GM23248 (cell line): ENCODE data around the gene WNK2. TPM values are rescaled to one million over a fixed set of nuclear protein-coding genes. Genes with fewer than 3 reads are reported as not detected.

Experiments
- DNase-seq: peaks from one replicate; pipeline ENCODE4 v3.0.0-alpha.2; 2015
- H2AFZ ChIP-seq: fragments of 200-600 bp; sonication (generic); 2 replicates; pipeline ENCODE4 v1.6.1; 2016; ENCODE audit warnings: antibody characterized with exemption
- H3F3A ChIP-seq: fragments of 200-600 bp; sonication (generic); 2 replicates; pipeline ENCODE4 v1.6.1; 2016; ENCODE audit warnings: mild to moderate bottlenecking, antibody characterized with exemption, mixed run types; ENCODE audit not compliant: insufficient read depth
- H3K27ac ChIP-seq: fragments of 200-600 bp; sonication (generic); 2 replicates; pipeline ENCODE4 v1.5.1; 2016; ENCODE audit warnings: mild to moderate bottlenecking
- H3K27me3 ChIP-seq: fragments of 200-600 bp; sonication (generic); replicated peaks from 2 replicates; pipeline ENCODE4 v1.6.1; 2016; ENCODE audit warnings: mild to moderate bottlenecking; ENCODE audit not compliant: insufficient read depth
- H3K36me3 ChIP-seq: fragments of 200-600 bp; sonication (generic); 2 replicates; pipeline ENCODE4 v1.6.1; 2016; ENCODE audit warnings: low read depth, mild to moderate bottlenecking
- H3K4me1 ChIP-seq: fragments of 200-600 bp; sonication (generic); 2 replicates; pipeline ENCODE4 v1.6.1; 2016; ENCODE audit warnings: mild to moderate bottlenecking; ENCODE audit not compliant: insufficient read depth
- H3K4me2 ChIP-seq: fragments of 200-600 bp; sonication (generic); one replicate; pipeline ENCODE4 v1.6.1; 2016; ENCODE audit warnings: mild to moderate bottlenecking; ENCODE audit not compliant: unreplicated experiment
- H3K4me3 ChIP-seq: fragments of 200-600 bp; sonication (generic); 2 replicates; pipeline ENCODE4 v1.5.1; 2016; ENCODE audit warnings: mild to moderate bottlenecking
- H3K79me2 ChIP-seq: fragments of 200-600 bp; sonication (generic); 2 replicates; pipeline ENCODE4 v1.6.1; 2016; ENCODE audit warnings: mild to moderate bottlenecking; ENCODE audit not compliant: insufficient read depth
- H3K9ac ChIP-seq: fragments of 200-600 bp; sonication (generic); 2 replicates; pipeline ENCODE4 v1.6.1; 2016; ENCODE audit warnings: mild to moderate bottlenecking
- H3K9me2 ChIP-seq: fragments of 200-600 bp; sonication (generic); 2 replicates; pipeline ENCODE4 v1.6.1; 2016; ENCODE audit warnings: mixed run types, mild to moderate bottlenecking, moderate library complexity; ENCODE audit not compliant: insufficient read depth
- H3K9me3 ChIP-seq: fragments of 200-600 bp; sonication (generic); one replicate; pipeline ENCODE4 v1.6.1; 2017; ENCODE audit warnings: low read depth
- H4K20me1 ChIP-seq: fragments of 200-600 bp; sonication (generic); 2 replicates; pipeline ENCODE4 v1.6.0; 2016; ENCODE audit not compliant: insufficient read depth
- EZH2 ChIP-seq: fragments of 200-600 bp; sonication (generic); IDR thresholded peaks from 2 replicates; pipeline ENCODE4 v1.6.1; 2018; ENCODE audit warnings: antibody characterized with exemption, mild to moderate bottlenecking; ENCODE audit not compliant: insufficient read depth, poor library complexity, severe bottlenecking
- EZH2phosphoT487 ChIP-seq: fragments of 200-600 bp; sonication (generic); IDR thresholded peaks from 2 replicates; pipeline ENCODE4 v1.6.1; 2018; ENCODE audit warnings: antibody characterized with exemption, moderate library complexity, mild to moderate bottlenecking, low read depth; ENCODE audit not compliant: insufficient read depth
- WGBS, 2 experiments: methylation state at CpG; one replicate each; pipeline ENCODE4 v1.1.6; 2015 to 2017; ENCODE audit warnings: low lambda C conversion rate in 2 of 2, low coverage in 1 of 2; ENCODE audit errors: missing lambda C conversion rate in 2 of 2; 5-methylcytosine and 5-hydroxymethylcytosine counted together
- in situ Hi-C: fragments of 300-500 bp; cut with MboI; formaldehyde crosslinking; loops from 2 replicates; pipeline ENCODE4 v1.15.0; 2020
- polyA plus RNA-seq: library from polyadenylated mRNA; unstranded; fragments of >200 nt; fragmentation: Nextera tagmentation; extraction: Ambion mirVana; gene quantifications from 2 replicates; pipeline ENCODE4 v1.2.1, GENCODE V29; 2016
- total RNA-seq: library from RNA; depleted of rRNA; stranded (reverse); fragments of >200 nt; shearing (Covaris generic); gene quantifications from 2 replicates; pipeline ENCODE4 v1.2.3, GENCODE V29; 2014

Gene WNK2
- total and polyA plus RNA-seq, 2 experiments from 2014 or later, result not detected

GRCh38 chr9:93301911-93302541 lies 118.1 kb downstream of the WNK2 start:
- no peaks in the 10 kb centered on the region for H3K36me3 ChIP-seq
- no peaks in the 10 kb centered on the region for H3K9me3 ChIP-seq
- TF ChIP-seq EZH2 (no peak), EZH2phosphoT487 (no peak)
- DNase-seq, result no peak
- H3K27me3 ChIP-seq, result no peaks in the 10 kb centered on the region
- H3K79me2 ChIP-seq, result no peaks in the 10 kb centered on the region
- no peaks in the 10 kb centered on the region for H3K9me2 ChIP-seq
- no peaks in the 10 kb centered on the region for H4K20me1 ChIP-seq
- H3F3A ChIP-seq, result no peaks in the 10 kb centered on the region
- 62 to 63% methylated on average over 16 of the region's 16 CpGs for WGBS, 2 experiments
- in situ Hi-C loops, result loop anchor here (10.0 kb wide), 1 partner anchor 137 kb away; no protein-coding TSS in a partner anchor
- H3K4me1 ChIP-seq, result no peaks in the 10 kb centered on the region
- H3K4me2 ChIP-seq, result no peak overlapping the region
- no peak overlapping the region for H3K27ac ChIP-seq
- no peak overlapping the region for H3K4me3 ChIP-seq
- H2AFZ ChIP-seq, result no peak overlapping the region
- no peak overlapping the region for H3K9ac ChIP-seq

GRCh38 chr9:93302586-93303257 lies 118.8 kb downstream of the WNK2 start:
- no peak overlapping the region for H2AFZ ChIP-seq
- DNase-seq, result peak; percentile 72
- H3K4me2 ChIP-seq, result no peak overlapping the region
- WGBS, 2 experiments, result 44 to 49% methylated on average over 5 to 6 of the region's 6 CpGs
- no peaks in the 10 kb centered on the region for H4K20me1 ChIP-seq
- H3K9ac ChIP-seq, result no peak overlapping the region
- no peaks in the 10 kb centered on the region for H3K36me3 ChIP-seq
- H3K9me2 ChIP-seq, result no peaks in the 10 kb centered on the region
- no peaks in the 10 kb centered on the region for H3K9me3 ChIP-seq
- H3F3A ChIP-seq, result no peaks in the 10 kb centered on the region
- no peak overlapping the region for H3K4me3 ChIP-seq
- H3K27me3 ChIP-seq, result no peaks in the 10 kb centered on the region
- TF ChIP-seq EZH2 (no peak), EZH2phosphoT487 (no peak)
- no peaks in the 10 kb centered on the region for H3K4me1 ChIP-seq
- no peak overlapping the region for H3K27ac ChIP-seq
- H3K79me2 ChIP-seq, result no peaks in the 10 kb centered on the region
- in situ Hi-C loops, result loop anchor here (10.0 kb wide), 1 partner anchor 138 kb away; no protein-coding TSS in a partner anchor

GRCh38 chr9:93303258-93303771 lies 119.4 kb downstream of the WNK2 start:
- no peak overlapping the region for H3K9ac ChIP-seq
- no peaks in the 10 kb centered on the region for H3K27me3 ChIP-seq
- H3K79me2 ChIP-seq, result no peaks in the 10 kb centered on the region
- no peaks in the 10 kb centered on the region for H4K20me1 ChIP-seq
- H3K9me3 ChIP-seq, result no peaks in the 10 kb centered on the region
- H3K9me2 ChIP-seq, result no peaks in the 10 kb centered on the region
- H3K4me3 ChIP-seq, result no peak overlapping the region
- no peak overlapping the region for H3K4me2 ChIP-seq
- no peak overlapping the region for H2AFZ ChIP-seq
- in situ Hi-C loops, result loop anchor here (10.0 kb wide), 1 partner anchor 139 kb away; no protein-coding TSS in a partner anchor
- H3K4me1 ChIP-seq, result no peaks in the 10 kb centered on the region
- 60 to 72% methylated on average over 10 to 11 of the region's 11 CpGs for WGBS, 2 experiments
- TF ChIP-seq EZH2 (no peak), EZH2phosphoT487 (no peak)
- no peaks in the 10 kb centered on the region for H3F3A ChIP-seq
- DNase-seq, result no peak
- no peaks in the 10 kb centered on the region for H3K36me3 ChIP-seq
- no peak overlapping the region for H3K27ac ChIP-seq

- no peak overlapping the region for H3K9ac ChIP-seq
- in situ Hi-C loops, result loop anchor here (10.0 kb wide), 1 partner anchor 139 kb away; no protein-coding TSS in a partner anchor
- DNase-seq, result no peak
Observed at GRCh38 chr9:93303806-93304573, 120.1 kb downstream of the WNK2 start.

More at GRCh38 chr9:93303806-93304573, 120.1 kb downstream of the WNK2 start:
- no peaks in the 10 kb centered on the region for H3F3A ChIP-seq
- H3K79me2 ChIP-seq, result no peaks in the 10 kb centered on the region
- no peaks in the 10 kb centered on the region for H3K27me3 ChIP-seq
- H3K4me3 ChIP-seq, result no peak overlapping the region
- H4K20me1 ChIP-seq, result no peaks in the 10 kb centered on the region
- no peaks in the 10 kb centered on the region for H3K9me2 ChIP-seq
- no peak overlapping the region for H3K27ac ChIP-seq
- no peaks in the 10 kb centered on the region for H3K9me3 ChIP-seq
- no peaks in the 10 kb centered on the region for H3K4me1 ChIP-seq
- no peaks in the 10 kb centered on the region for H3K36me3 ChIP-seq
- H2AFZ ChIP-seq, result no peak overlapping the region
- 65 to 66% methylated on average over 19 of the region's 19 CpGs for WGBS, 2 experiments
- no peak overlapping the region for H3K4me2 ChIP-seq
- TF ChIP-seq EZH2phosphoT487 (no peak), EZH2 (no peak)
